ENCODE results near the gene RPL35.

GRCh38 chr9:124844291-124844690, 17.5 kb downstream of the RPL35 start:
- TF ChIP-seq CTCF (IDR thresholded peaks at IDR 0.05): no peak
- no peak for TF ChIP-seq POLR2AphosphoS5 (IDR thresholded peaks at IDR 0.05)
- no peak for TF ChIP-seq POLR2A (IDR thresholded peaks at IDR 0.05; ENCODE audit: low read depth)
